Renal cortical epithelial cell (primary cell): ENCODE results near the gene MRPL28. TPM values are rescaled to one million over a fixed set of nuclear protein-coding genes. Genes with fewer than 3 reads are reported as not detected.
"Not testable (repeated sequence)": the region's sequence is repeated elsewhere in the genome, so short reads cannot be mapped to it uniquely, and the experiment has no call there.

Experiments used
- DNase-seq: peaks from one replicate; pipeline ENCODE4 v3.0.0-alpha.2; 2011; ENCODE audit warnings: low read depth
- total RNA-seq: library from RNA; depleted of rRNA; stranded (reverse); fragments of >200 nt; gene quantifications from 2 replicates; pipeline ENCODE4 v1.2.3, GENCODE V29; 2014

The MRPL28 gene
- total RNA-seq, 1 donor from 2014 or later: 59.4 TPM

- DNase-seq: no peak
Observed at GRCh38 chr16:360698-361336, 9.5 kb downstream of the MRPL28 start.

- DNase-seq: no peak
Observed at GRCh38 chr16:359871-360697, 10.3 kb downstream of the MRPL28 start.

GRCh38 chr16:359067-359763, 11.1 kb downstream of the MRPL28 start:
- DNase-seq: no peak

- no peak for DNase-seq
Observed at GRCh38 chr16:356741-357140, 13.6 kb downstream of the MRPL28 start.

- no peak for DNase-seq
Observed at GRCh38 chr16:354971-355461, 15.3 kb downstream of the MRPL28 start.

- no peak for DNase-seq
Observed at GRCh38 chr16:354291-354881, 16.0 kb downstream of the MRPL28 start.

- DNase-seq: no peak
Observed at GRCh38 chr16:353404-354290, 16.7 kb downstream of the MRPL28 start.

GRCh38 chr16:352547-353403, 17.6 kb downstream of the MRPL28 start, which contains the start of gene AXIN1:
AXIN1 (minus strand) TSS chr16:352723; CDS start chr16:347025, 5,698 bp downstream.
- peak; percentile 81 for DNase-seq

- no peak for DNase-seq
Observed at GRCh38 chr16:351804-352520, 18.4 kb downstream of the MRPL28 start.

GRCh38 chr16:350203-350602, 20.1 kb downstream of the MRPL28 start:
- DNase-seq: no peak

- peak; percentile 55 for DNase-seq
Observed at GRCh38 chr16:349211-349610, 21.1 kb downstream of the MRPL28 start.

GRCh38 chr16:348495-348894, 21.8 kb downstream of the MRPL28 start:
- DNase-seq: not testable (repeated sequence)

- DNase-seq: no peak
Observed at GRCh38 chr16:347203-347602, 23.1 kb downstream of the MRPL28 start.

- peak; percentile 16 for DNase-seq
Observed at GRCh38 chr16:346587-346986, 23.8 kb downstream of the MRPL28 start.

- DNase-seq: no peak
Observed at GRCh38 chr16:345772-346171, 24.6 kb downstream of the MRPL28 start.

GRCh38 chr16:342455-343213, 27.7 kb downstream of the MRPL28 start:
- DNase-seq: no peak

GRCh38 chr16:341974-342336, 28.4 kb downstream of the MRPL28 start:
- DNase-seq: not testable (repeated sequence)
